Stimulated activated CD4-positive, alpha-beta T cell treated with anti-CD3 and anti-CD28 coated beads, TNF-alpha, amount 100 ng/mL, for 48 hours (primary cell): Measurements from ENCODE around the gene TMEM207.

Source experiments
- DNase-seq, 3 donors: peaks; one replicate each; pipeline ENCODE4 v3.0.0-alpha.2; 2020; ENCODE audit warnings: low read depth in 3 of 3

The TMEM207 gene

GRCh38 chr3:190385731-190386688 is 63.7 kb downstream of the TMEM207 start:
- DNase-seq, result no peak

- DNase-seq, result no peak
Observed at GRCh38 chr3:190384309-190384756, 65.4 kb downstream of the TMEM207 start.

GRCh38 chr3:190382082-190382481 is 67.6 kb downstream of the TMEM207 start:
- DNase-seq, result no peak

- DNase-seq, result no peak
Observed at GRCh38 chr3:190381441-190381840, 68.3 kb downstream of the TMEM207 start.

GRCh38 chr3:190380184-190380583 is 69.5 kb downstream of the TMEM207 start:
- DNase-seq, result no peak
